NT2/D1 (cell line): ENCODE measurements around the gene PCDHA1.

Experiments used
- YY1 ChIP-seq: IDR thresholded peaks from 2 replicates; pipeline ENCODE4 v1.6.1; 2011; ENCODE audit not compliant: insufficient read length, insufficient read depth
- ZNF274 ChIP-seq: IDR thresholded peaks from 2 replicates; pipeline ENCODE4 v1.6.1; 2011; ENCODE audit warnings: mild to moderate bottlenecking, low read depth, low read length

DNA sequence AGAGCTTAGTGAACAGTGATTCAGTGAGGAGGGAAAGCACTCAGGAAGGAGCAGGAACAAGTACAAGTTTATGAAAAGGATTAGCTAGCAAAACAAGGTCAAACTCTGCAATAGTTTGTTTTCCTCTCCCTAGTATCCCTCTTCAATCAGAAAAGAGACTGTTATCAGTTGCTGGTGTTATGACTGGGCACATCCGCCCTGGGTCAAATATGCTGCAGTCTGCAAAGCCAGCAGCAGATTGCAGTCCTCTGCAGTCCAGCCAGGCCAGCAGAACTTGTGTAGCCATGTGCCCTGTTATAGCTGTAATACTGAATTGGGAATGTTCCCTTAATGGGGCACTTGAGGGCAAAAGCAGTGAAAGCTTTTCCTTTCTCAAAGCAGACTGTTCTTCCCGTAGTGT lies 192.3 kb downstream of the PCDHA1 start:
- TF ChIP-seq YY1 (no peak), ZNF274 (no peak)
